ENCODE measurements around the gene KAT8.

KAT8 gene

DNA sequence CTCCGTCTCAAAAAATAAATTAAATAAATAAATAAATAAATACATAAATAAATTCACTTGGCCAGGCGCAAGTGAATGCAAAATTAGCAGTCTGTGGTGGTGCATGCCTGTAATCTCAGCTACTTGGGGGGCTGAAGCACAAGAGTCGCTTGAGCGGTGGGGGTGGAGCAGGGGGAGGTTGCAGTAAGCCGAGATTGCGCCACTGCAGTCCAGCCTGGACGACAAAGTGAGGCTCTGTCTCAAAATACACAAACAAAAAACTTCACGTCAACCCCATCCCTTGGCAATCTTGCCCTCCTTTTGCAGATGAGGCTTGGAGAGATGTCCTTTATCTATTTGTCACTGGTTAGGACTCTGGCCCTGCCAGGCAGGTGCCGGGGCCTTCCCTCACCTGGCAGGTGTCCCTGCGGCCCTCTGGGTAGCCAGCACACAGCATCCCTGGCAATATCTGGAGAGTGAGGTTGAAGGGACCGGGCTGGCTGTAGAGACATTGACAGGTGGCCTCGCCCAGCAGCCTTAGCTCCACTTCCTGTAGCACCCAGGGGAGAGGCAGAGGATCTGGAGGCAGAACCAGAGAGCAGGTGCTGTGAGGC, 28.0 kb downstream of the KAT8 start:
- Histone ChIP-seq H2AFZ (ENCODE audit: insufficient read depth, low read length, poor library complexity) (no peak overlapping the region), H3K27me3 (ENCODE audit: insufficient read depth, low read length) (no peaks in the 10 kb centered on the region), H3K4me2 (ENCODE audit: low read length) (no peak overlapping the region), H3K23ac (ENCODE audit: low read length) (no peak overlapping the region), H2BK120ac (ENCODE audit: insufficient read depth, low read length, poor library complexity) (no peak overlapping the region), H3K18ac (ENCODE audit: low read length) (no peak overlapping the region), H3K4ac (ENCODE audit: low read depth, low read length) (no peak overlapping the region), H3K36me3 (ENCODE audit: control insufficient read depth in 1 of 2, insufficient read depth in 2 of 2, low read length in 2 of 2) (no peaks in the 10 kb centered on the region), H2BK5ac (ENCODE audit: low read depth, low read length, poor library complexity) (no peak overlapping the region), H2AK5ac (ENCODE audit: low read length) (no peak overlapping the region), H3K27ac (ENCODE audit: low read depth, low read length) (no peak overlapping the region), H3K79me1 (ENCODE audit: low read length) (peaks cover 11% of the 10 kb centered on the region), H4K12ac (ENCODE audit: low read depth, low read length) (no peak overlapping the region), H3K9ac (ENCODE audit: low read length) (no peak overlapping the region), H2BK12ac (ENCODE audit: low read length) (no peak overlapping the region), H3K79me2 (ENCODE audit: control insufficient read depth, insufficient read depth, low read length, poor library complexity) (peaks cover 3% of the 10 kb centered on the region), H3K9me3 (ENCODE audit: insufficient read depth, low read depth, low read length) (peaks cover 2% of the 10 kb centered on the region), H4K91ac (ENCODE audit: low read depth, low read length) (no peak overlapping the region), H4K8ac (ENCODE audit: low read depth, low read length) (no peak overlapping the region), H3K4me1 (ENCODE audit: control insufficient read depth in 1 of 2, insufficient read depth in 2 of 2, low read length in 2 of 2) (peaks cover 10 to 17% of the 10 kb centered on the region in 2 experiments), H3K14ac (ENCODE audit: low read length) (no peak overlapping the region), H3K4me3 (ENCODE audit: low read depth, low read length) (no peak overlapping the region)
- DNase-seq, result no peak
- no CpG with 5 or more reads among the region's 12 CpGs for WGBS (ENCODE audit: extremely low coverage, insufficient coverage, insufficient read length)

DNA sequence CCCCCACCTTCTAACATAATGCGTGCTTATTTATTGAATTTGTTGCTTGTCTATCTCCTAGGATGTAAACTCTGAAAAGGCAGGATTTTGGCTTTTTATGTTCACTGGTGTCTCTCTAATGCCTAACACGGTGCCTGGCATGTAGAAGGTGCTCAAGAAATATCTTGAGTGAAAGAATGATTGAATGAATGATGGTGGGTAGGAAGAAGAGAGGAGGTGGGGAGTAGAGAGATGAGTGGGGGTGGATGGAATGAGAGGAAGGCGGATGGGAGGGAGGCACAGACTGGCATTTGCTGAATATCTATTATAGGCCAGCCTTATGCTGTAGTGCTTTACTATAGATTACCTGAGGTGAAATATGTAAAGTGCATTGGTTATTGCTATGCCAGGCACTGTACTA, 30.1 kb downstream of the KAT8 start:
- Histone ChIP-seq H4K91ac (ENCODE audit: low read depth, low read length) (no peak overlapping the region), H3K4me2 (ENCODE audit: low read length) (no peak overlapping the region), H3K79me2 (ENCODE audit: control insufficient read depth, insufficient read depth, low read length, poor library complexity) (peaks cover 2% of the 10 kb centered on the region), H3K79me1 (ENCODE audit: low read length) (peaks cover 3% of the 10 kb centered on the region), H2AK5ac (ENCODE audit: low read length) (no peak overlapping the region), H3K4ac (ENCODE audit: low read depth, low read length) (no peak overlapping the region), H3K9me3 (ENCODE audit: insufficient read depth, low read depth, low read length) (peaks cover 2% of the 10 kb centered on the region), H2BK120ac (ENCODE audit: insufficient read depth, low read length, poor library complexity) (no peak overlapping the region), H3K36me3 (ENCODE audit: control insufficient read depth in 1 of 2, insufficient read depth in 2 of 2, low read length in 2 of 2) (no peaks in the 10 kb centered on the region), H4K12ac (ENCODE audit: low read depth, low read length) (no peak overlapping the region), H3K4me1 (ENCODE audit: control insufficient read depth in 1 of 2, insufficient read depth in 2 of 2, low read length in 2 of 2) (peaks cover 4 to 10% of the 10 kb centered on the region in 2 experiments), H2BK5ac (ENCODE audit: low read depth, low read length, poor library complexity) (no peak overlapping the region), H3K9ac (ENCODE audit: low read length) (no peak overlapping the region), H4K8ac (ENCODE audit: low read depth, low read length) (no peak overlapping the region), H3K18ac (ENCODE audit: low read length) (no peak overlapping the region), H3K4me3 (ENCODE audit: low read depth, low read length) (no peak overlapping the region), H3K27ac (ENCODE audit: low read depth, low read length) (no peak overlapping the region), H2BK12ac (ENCODE audit: low read length) (no peak overlapping the region), H2AFZ (ENCODE audit: insufficient read depth, low read length, poor library complexity) (no peak overlapping the region), H3K23ac (ENCODE audit: low read length) (no peak overlapping the region), H3K27me3 (ENCODE audit: insufficient read depth, low read length) (no peaks in the 10 kb centered on the region), H3K14ac (ENCODE audit: low read length) (no peak overlapping the region)
- WGBS (ENCODE audit: extremely low coverage, insufficient coverage, insufficient read length), result no CpG with 5 or more reads among the region's 3 CpGs
- DNase-seq, result no peak

DNA sequence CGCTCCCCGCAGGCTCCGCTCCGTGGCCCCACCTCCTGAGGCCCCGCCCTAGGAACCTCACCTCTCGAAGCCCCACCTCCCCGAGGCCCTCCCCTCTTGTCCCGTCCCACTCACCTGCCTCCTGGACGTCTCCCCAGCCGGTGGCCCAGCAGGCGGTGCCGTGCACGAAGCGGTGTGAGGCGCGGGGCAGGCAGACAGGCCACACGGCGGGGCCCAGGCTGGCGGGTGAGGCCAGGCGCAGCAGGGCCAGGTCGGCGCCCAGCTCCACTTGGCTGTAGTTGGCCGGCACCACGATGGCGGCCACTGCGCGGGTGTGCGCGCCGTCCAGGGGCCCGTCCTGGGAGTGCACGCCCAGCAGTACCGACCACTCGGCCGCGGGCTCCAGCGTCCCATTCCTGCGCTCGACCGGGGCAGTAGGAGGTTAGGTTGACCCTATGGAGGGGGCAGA, 30.8 kb downstream of the KAT8 start:
- H3K36me3 ChIP-seq (ENCODE audit: control insufficient read depth in 1 of 2, insufficient read depth in 2 of 2, low read length in 2 of 2), result no peaks in the 10 kb centered on the region
- no peak overlapping the region for H2AFZ ChIP-seq (ENCODE audit: insufficient read depth, low read length, poor library complexity)
- H4K12ac ChIP-seq (ENCODE audit: low read depth, low read length), result no peak overlapping the region
- H3K4me1 ChIP-seq (ENCODE audit: control insufficient read depth in 1 of 2, insufficient read depth in 2 of 2, low read length in 2 of 2), result peaks cover 0 to 6% of the 10 kb centered on the region in 2 experiments
- H3K79me2 ChIP-seq (ENCODE audit: control insufficient read depth, insufficient read depth, low read length, poor library complexity), result no peaks in the 10 kb centered on the region
- no peaks in the 10 kb centered on the region for H3K79me1 ChIP-seq (ENCODE audit: low read length)
- no peak overlapping the region for H3K27ac ChIP-seq (ENCODE audit: low read depth, low read length)
- H4K91ac ChIP-seq (ENCODE audit: low read depth, low read length), result no peak overlapping the region
- H3K4me2 ChIP-seq (ENCODE audit: low read length), result peak overlapping the region; percentile 40
- H3K9me3 ChIP-seq (ENCODE audit: insufficient read depth, low read depth, low read length), result no peaks in the 10 kb centered on the region
- no peak overlapping the region for H2AK5ac ChIP-seq (ENCODE audit: low read length)
- no peak overlapping the region for H4K8ac ChIP-seq (ENCODE audit: low read depth, low read length)
- no peak overlapping the region for H2BK5ac ChIP-seq (ENCODE audit: low read depth, low read length, poor library complexity)
- H3K14ac ChIP-seq (ENCODE audit: low read length), result no peak overlapping the region
- no peak overlapping the region for H2BK120ac ChIP-seq (ENCODE audit: insufficient read depth, low read length, poor library complexity)
- H3K27me3 ChIP-seq (ENCODE audit: insufficient read depth, low read length), result no peaks in the 10 kb centered on the region
- no peak overlapping the region for H3K9ac ChIP-seq (ENCODE audit: low read length)
- H2BK12ac ChIP-seq (ENCODE audit: low read length), result no peak overlapping the region
- DNase-seq, result peak in 1 of 2 donors; percentile 55
- no CpG with 5 or more reads among the region's 40 CpGs for WGBS (ENCODE audit: extremely low coverage, insufficient coverage, insufficient read length)
- H3K4ac ChIP-seq (ENCODE audit: low read depth, low read length), result no peak overlapping the region
- no peak overlapping the region for H3K23ac ChIP-seq (ENCODE audit: low read length)
- H3K4me3 ChIP-seq (ENCODE audit: low read depth, low read length), result peak overlapping the region; percentile 57
- H3K18ac ChIP-seq (ENCODE audit: low read length), result no peak overlapping the region

DNA sequence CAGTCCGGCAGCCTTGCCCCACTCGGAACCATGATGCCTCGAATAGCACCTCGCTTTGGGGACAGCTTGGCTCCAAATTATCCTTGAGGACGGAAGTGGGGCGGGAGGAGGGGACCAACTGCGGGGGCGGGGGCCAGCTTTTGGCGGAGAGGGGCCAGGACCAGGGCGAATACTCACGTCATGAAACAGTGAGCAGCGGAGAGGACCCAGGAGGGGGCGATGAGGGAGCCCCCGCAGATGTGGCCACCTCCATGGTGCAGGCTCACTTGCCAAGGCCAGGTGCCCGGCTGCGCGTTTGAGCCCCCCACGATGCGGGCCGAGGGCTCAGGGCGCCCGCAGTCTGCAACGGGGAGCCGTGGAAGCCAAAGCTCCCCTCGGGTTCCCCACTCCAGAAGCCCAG, 31.4 kb downstream of the KAT8 start:
- Histone ChIP-seq H2BK12ac (ENCODE audit: low read length) (no peak overlapping the region), H3K4me2 (ENCODE audit: low read length) (no peak overlapping the region), H3K79me1 (ENCODE audit: low read length) (no peaks in the 10 kb centered on the region), H3K4me1 (ENCODE audit: control insufficient read depth in 1 of 2, insufficient read depth in 2 of 2, low read length in 2 of 2) (peaks cover 0 to 6% of the 10 kb centered on the region in 2 experiments), H3K9me3 (ENCODE audit: insufficient read depth, low read depth, low read length) (no peaks in the 10 kb centered on the region), H3K27ac (ENCODE audit: low read depth, low read length) (no peak overlapping the region), H4K12ac (ENCODE audit: low read depth, low read length) (no peak overlapping the region), H3K18ac (ENCODE audit: low read length) (no peak overlapping the region), H3K4me3 (ENCODE audit: low read depth, low read length) (no peak overlapping the region), H3K23ac (ENCODE audit: low read length) (no peak overlapping the region), H3K36me3 (ENCODE audit: control insufficient read depth in 1 of 2, insufficient read depth in 2 of 2, low read length in 2 of 2) (no peaks in the 10 kb centered on the region), H4K8ac (ENCODE audit: low read depth, low read length) (no peak overlapping the region), H3K9ac (ENCODE audit: low read length) (no peak overlapping the region), H2BK120ac (ENCODE audit: insufficient read depth, low read length, poor library complexity) (no peak overlapping the region), H4K91ac (ENCODE audit: low read depth, low read length) (no peak overlapping the region), H2AFZ (ENCODE audit: insufficient read depth, low read length, poor library complexity) (no peak overlapping the region), H3K27me3 (ENCODE audit: insufficient read depth, low read length) (no peaks in the 10 kb centered on the region), H3K4ac (ENCODE audit: low read depth, low read length) (no peak overlapping the region), H3K79me2 (ENCODE audit: control insufficient read depth, insufficient read depth, low read length, poor library complexity) (no peaks in the 10 kb centered on the region), H3K14ac (ENCODE audit: low read length) (no peak overlapping the region), H2AK5ac (ENCODE audit: low read length) (no peak overlapping the region), H2BK5ac (ENCODE audit: low read depth, low read length, poor library complexity) (no peak overlapping the region)
- no peak for DNase-seq
- WGBS (ENCODE audit: extremely low coverage, insufficient coverage, insufficient read length), result no CpG with 5 or more reads among the region's 25 CpGs
